GM21528 (cell line): ENCODE data around the gene C12orf75.
A peak's percentile ranks its signal among the peaks of the same experiment; 100 is the strongest.
"Not testable (repeated sequence)": the region's sequence is repeated elsewhere in the genome, so short reads cannot be mapped to it uniquely, and the experiment has no call there.

Source experiments
- ATAC-seq: cut with Tn5 transposase; IDR thresholded peaks from one replicate; pipeline ENCODE4 v1.9.1; 2021; ENCODE audit warnings: mild to moderate bottlenecking, moderate library complexity; ENCODE audit not compliant: unreplicated experiment, low FRiP score

The C12orf75 gene

GRCh38 chr12:105334001-105334400, 3.5 kb downstream of the C12orf75 start:
- no peak for ATAC-seq

- ATAC-seq, result no peak
Observed at GRCh38 chr12:105334582-105334981, 4.1 kb downstream of the C12orf75 start.

GRCh38 chr12:105335856-105336255, 5.4 kb downstream of the C12orf75 start:
- ATAC-seq, result no peak

GRCh38 chr12:105336411-105336810, 5.9 kb downstream of the C12orf75 start:
- ATAC-seq, result no peak

- ATAC-seq, result no peak
Observed at GRCh38 chr12:105337391-105337790, 6.9 kb downstream of the C12orf75 start.

- ATAC-seq, result no peak
Observed at GRCh38 chr12:105338966-105339365, 8.5 kb downstream of the C12orf75 start.

GRCh38 chr12:105341010-105341409, 10.5 kb downstream of the C12orf75 start:
- no peak for ATAC-seq

GRCh38 chr12:105341620-105342019, 11.1 kb downstream of the C12orf75 start:
- not testable (repeated sequence) for ATAC-seq

- ATAC-seq, result no peak
Observed at GRCh38 chr12:105342464-105342863, 12.0 kb downstream of the C12orf75 start.

GRCh38 chr12:105343836-105344235, 13.3 kb downstream of the C12orf75 start:
- ATAC-seq, result no peak

- ATAC-seq, result no peak
Observed at GRCh38 chr12:105347499-105347898, 17.0 kb downstream of the C12orf75 start.

- ATAC-seq, result no peak
Observed at GRCh38 chr12:105348142-105348541, 17.7 kb downstream of the C12orf75 start.

GRCh38 chr12:105348561-105348960, 18.1 kb downstream of the C12orf75 start:
- ATAC-seq, result no peak

GRCh38 chr12:105349138-105349537, 18.6 kb downstream of the C12orf75 start:
- no peak for ATAC-seq

GRCh38 chr12:105351523-105351922, 21.0 kb downstream of the C12orf75 start:
- ATAC-seq, result peak; percentile 52

- ATAC-seq, result peak; percentile 74
Observed at GRCh38 chr12:105352052-105352451, 21.6 kb downstream of the C12orf75 start.

GRCh38 chr12:105352940-105353635, 22.6 kb downstream of the C12orf75 start:
- no peak for ATAC-seq

- no peak for ATAC-seq
Observed at GRCh38 chr12:105355752-105356151, 25.3 kb downstream of the C12orf75 start.

GRCh38 chr12:105357162-105357691, 26.7 kb downstream of the C12orf75 start:
- ATAC-seq, result peak; percentile 83

GRCh38 chr12:105358789-105359188, 28.3 kb downstream of the C12orf75 start:
- ATAC-seq, result peak; percentile 62

GRCh38 chr12:105359856-105360255, 29.4 kb downstream of the C12orf75 start:
- ATAC-seq, result no peak

- ATAC-seq, result no peak
Observed at GRCh38 chr12:105363890-105364289, 33.4 kb downstream of the C12orf75 start.
